ENCODE measurements around the gene TRPV4.

The TRPV4 gene

GRCh38 chr12:109827566-109828550 is 5.3 kb downstream of the TRPV4 start:
- DNase-seq (ENCODE audit: low spot score): no peak

DNA sequence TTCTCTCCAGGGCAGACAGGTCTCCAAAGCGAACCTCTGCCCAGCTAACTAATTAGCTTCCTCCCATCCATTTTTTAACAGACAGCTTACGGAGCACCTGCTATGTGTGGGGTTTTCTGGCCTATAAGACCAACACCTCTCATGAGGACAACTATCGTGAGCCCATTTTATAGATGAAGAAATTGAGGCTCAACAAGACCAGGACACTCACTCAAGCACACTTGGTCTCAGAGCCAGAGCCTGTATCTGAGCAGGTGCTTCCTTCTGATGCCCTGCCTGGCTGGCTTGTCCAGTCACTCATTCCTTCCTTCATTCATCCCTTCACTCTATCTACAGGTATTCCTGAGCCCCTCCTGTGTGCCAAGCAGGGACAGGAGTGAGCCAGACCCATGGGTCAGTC is 6.1 kb downstream of the TRPV4 start:
- no peak for DNase-seq (ENCODE audit: low spot score)

GRCh38 chr12:109824731-109825130 is 8.5 kb downstream of the TRPV4 start:
- no peak for DNase-seq (ENCODE audit: low spot score)

- DNase-seq (ENCODE audit: low spot score): peak; percentile 20
These were observed 10.2 kb downstream of the TRPV4 start for GRCh38 chr12:109822951-109823411.

DNA sequence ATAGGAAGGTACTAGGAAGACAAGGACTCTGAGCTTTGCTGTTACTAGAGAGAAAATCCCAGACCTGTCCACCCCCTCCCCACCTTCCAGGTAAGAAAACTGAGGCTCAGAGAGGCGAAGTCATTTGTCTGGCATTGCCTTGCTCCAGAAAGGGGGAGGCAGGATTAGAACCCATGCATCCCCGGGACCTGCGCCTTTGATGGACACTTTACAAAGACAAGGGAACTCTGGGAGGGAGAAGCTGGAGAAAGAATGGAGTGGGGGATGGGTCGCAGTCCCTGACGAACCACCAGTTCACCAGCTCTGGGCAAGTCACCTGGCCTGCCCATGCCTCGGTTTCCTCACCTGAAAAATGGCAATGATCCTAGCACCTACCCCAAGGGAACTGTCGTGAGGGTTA is 10.8 kb downstream of the TRPV4 start:
- no peak for DNase-seq (ENCODE audit: low spot score)

DNA sequence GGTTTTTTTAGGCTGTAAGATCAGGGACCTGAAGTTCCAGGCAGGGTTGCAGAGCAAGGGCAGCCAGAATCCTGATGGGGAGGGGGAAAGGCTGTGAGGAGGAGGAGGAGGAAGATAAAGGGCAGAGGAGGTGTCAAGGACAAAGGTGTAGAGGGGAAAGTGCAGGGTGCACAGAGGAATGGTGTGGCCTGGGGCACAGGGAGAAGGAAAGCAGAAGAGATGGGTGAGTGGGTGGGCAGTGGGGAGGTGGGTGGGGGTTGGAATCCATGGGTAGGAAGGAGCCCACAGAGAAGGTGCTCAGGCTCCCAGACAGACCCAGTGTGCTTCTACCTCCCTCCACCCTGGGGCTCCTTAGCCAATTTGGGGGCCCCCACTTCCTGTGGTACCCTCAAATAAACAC is 11.2 kb downstream of the TRPV4 start:
- no peak for DNase-seq (ENCODE audit: low spot score)

DNA sequence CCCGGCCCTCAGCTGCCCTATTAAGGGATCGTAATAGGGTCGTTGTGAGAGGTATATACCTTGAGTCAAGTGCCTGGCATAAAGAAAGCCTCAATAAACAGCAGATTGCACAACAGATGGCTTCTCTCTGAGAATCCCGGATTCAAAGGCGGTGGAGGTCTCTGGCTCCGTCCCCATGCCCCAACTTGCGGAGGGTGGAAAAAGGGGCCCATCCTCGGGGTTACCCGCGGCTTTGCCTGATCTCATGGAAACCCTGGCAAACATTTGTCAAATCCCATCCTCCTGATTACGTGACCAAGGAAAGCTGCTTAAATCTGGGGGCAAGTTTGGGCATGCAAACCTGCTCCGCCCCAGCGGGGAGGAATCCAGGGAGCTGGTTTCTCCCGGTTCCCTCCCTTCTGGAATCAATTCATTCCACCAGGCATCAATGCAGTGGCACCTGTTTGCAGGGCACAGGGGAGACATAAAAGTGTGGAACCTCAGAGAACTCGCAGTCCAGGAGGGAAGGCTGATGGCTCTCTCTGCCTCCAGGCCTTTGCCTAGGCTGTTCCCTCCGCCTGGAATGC is 12.3 kb downstream of the TRPV4 start:
- peak; percentile 52 for DNase-seq (ENCODE audit: low spot score)

DNA sequence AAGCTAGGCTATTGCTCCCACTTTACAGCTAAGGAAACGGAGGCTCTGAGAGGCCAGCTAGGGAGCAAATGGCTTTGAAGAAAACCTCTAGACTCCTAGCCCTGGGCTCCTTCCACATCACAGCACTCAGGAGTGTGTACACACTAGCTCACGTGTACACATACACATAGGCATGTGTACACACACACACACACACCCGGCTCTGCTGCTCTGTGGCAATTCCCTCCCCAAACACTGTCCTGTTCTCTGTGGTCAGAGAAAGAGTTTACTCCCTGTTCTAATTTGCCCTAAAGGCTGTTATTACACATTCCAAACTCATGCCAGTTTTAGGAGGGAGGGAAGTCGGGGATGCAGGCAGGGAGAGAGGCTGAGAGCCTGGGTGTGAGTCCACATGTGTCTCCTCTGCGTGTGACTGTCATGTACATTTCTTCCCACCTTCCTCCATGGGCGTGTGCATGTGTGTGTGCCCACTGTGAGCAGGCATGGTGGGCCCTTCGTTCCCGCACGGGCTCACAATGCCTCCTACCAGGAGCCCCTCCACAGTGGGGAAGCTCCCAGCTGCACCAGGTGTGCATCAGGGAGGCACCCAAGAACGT is 14.2 kb downstream of the TRPV4 start:
- DNase-seq (ENCODE audit: low spot score): no peak

DNA sequence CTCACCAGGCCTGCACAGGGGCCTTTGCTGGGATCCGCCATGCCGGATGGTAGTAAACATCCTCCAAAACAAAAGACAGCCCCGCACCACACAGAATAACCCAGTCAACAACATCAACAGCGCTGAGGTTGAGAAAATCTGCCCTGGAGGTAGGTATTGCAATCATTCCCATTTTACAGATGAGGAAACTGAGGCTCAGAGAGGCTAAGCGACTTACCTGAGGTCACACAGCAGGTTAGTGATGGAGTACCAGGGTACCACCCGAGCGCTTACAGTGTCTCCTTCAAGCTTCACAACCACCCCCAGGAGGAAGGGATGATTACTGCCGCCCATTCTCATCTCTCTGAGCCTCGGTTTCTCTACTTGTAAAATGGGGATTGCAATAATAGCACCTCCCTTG is 14.9 kb downstream of the TRPV4 start:
- no peak for DNase-seq (ENCODE audit: low spot score)

DNA sequence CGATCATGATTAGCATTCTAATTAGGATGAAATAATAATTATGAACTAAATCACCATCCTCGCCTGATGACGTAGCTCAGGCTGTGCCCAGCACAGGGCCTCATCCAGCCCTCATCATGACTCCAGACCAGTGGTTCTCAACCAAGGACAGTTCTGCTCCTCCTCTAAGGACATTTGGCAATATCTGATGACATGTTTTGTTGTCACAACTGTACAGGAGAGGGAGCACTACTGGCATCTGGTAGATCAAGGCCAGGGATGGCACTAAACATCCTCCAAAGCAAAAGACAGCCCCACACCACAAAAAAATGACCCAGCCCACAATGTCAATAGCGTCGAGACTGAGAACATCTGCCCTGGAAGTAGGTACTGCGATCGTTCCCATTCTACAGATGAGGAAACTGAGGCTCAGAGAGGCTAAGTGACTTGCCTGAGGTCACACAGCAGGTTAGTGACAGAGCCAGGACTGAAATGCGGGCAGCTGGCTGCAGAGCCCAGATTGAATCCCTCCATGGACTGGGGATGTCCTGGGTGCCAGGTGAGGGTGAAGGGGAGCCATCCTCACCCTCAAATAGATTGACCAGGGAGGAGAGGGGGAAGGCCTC is 15.5 kb downstream of the TRPV4 start:
- DNase-seq (ENCODE audit: low spot score): no peak

- DNase-seq (ENCODE audit: low spot score): no peak
These were observed 16.3 kb downstream of the TRPV4 start for GRCh38 chr12:109816870-109817269.

GRCh38 chr12:109815757-109816617 is 17.2 kb downstream of the TRPV4 start:
- no peak for DNase-seq (ENCODE audit: low spot score)

DNA sequence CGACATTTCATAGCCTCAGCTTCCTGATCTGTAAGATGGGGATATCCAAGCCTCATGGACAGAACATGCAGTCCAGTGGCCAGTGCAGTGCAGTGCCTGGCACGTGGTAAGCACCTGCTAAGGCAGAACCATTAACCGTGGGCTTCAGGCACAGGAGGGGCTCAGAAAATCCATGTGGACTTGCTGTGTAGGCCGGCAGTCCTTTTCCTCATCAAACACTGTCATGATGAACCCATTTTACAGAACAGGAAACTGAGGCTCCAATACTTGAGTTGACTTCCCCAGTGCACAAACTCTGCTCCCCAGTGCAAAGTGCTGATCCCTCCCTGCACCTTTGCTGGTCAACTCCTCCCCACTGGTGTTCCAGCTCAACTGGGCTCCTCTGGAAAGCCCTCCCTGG is 18.0 kb downstream of the TRPV4 start:
- DNase-seq (ENCODE audit: low spot score): no peak

DNA sequence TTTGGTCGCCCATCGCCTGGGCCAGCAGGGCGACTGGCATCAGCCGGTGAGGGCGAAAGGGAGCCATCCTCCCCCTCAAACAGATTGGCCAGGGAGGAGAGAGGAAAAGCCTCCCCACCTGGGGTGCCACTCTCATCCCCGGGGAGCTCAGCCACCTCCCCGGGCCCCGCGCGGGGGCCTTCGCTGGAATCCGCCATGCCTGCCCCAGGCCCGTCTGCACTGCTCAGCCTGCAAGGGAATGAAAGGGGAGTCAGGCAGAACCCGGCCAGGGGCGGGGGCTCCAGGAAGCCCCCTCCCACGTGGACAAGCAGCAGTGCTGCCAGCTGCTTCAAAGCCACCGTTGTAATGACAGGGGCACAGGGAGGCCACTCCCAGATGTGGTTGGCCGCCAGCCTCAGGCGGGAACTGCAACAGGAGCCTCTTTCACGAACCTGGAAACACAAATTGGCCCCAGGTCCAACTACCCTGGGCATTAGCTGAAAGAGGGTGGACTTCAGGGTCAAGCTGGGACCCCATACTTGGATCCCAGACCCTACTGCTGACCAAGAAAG is 18.5 kb downstream of the TRPV4 start:
- no peak for DNase-seq (ENCODE audit: low spot score)

DNA sequence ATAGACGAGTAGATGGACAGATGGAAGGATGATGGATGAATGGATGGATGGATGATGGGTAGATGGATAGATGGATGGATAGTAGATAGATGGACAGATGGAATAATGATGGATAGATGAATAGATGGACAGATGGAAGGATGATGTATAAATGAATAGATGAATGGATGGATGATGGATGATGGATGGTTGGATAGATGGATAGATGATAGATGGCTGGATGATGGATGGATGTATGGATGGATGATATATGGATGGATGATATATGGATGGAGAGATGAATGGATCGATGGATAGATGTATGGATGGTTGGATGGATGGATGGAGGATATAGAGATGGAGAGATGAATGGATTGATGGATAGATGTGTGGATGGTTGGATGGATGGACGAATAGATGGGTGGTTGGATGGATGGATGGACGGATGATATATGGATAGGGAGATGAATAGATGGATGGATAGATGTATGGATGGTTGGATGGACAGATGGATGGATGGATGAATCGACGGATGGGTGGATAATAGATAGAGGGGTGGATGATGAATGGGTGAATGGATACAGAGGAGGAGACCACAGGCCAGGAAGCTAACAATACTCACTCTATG is 19.3 kb downstream of the TRPV4 start:
- no peak for DNase-seq (ENCODE audit: low spot score)

GRCh38 chr12:109811624-109811995 is 21.6 kb downstream of the TRPV4 start:
- no peak for DNase-seq (ENCODE audit: low spot score)

- no peak for DNase-seq (ENCODE audit: low spot score)
These were observed 22.1 kb downstream of the TRPV4 start for GRCh38 chr12:109810954-109811623.

DNA sequence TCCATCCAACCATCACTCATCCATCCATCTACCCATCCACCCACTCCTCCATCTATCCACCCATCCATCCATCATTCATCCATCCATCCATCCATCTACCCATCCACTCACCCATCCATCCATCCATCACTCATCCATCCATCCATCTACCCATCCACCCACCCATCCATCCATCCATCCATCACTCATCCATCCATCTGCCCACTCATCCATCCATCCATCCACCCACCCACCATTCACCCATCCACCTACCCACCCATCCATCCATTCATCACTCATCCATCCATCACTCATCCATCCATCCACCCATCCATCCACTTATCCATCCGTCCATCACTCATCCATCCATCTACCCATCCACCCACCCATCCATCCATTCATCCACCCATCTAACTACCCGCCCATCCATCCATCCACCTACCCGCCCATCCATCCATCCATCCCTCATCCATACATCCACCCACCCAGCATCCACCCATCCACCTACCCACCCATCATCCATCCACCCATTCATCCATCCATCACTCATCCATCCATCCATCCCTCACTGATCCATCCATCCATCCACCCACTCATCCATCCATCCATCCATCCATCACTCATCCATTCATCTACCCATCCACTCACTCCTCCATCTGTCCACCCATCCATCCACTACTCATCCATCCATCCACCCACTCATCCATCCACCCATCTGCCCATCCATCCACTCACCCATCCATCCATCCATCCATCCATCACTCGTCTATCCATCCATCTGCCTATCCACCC is 24.1 kb downstream of the TRPV4 start:
- DNase-seq (ENCODE audit: low spot score): no peak

GRCh38 chr12:109807954-109808643 is 25.1 kb downstream of the TRPV4 start:
- no peak for DNase-seq (ENCODE audit: low spot score)
